ENCODE results near the gene CLPSL2.

The CLPSL2 gene

GRCh38 chr6:35808688-35809087, 32.3 kb downstream of the CLPSL2 start:
- H2AFZ ChIP-seq (ENCODE audit: low read depth): no peak overlapping the region
- no peak overlapping the region for H3K27ac ChIP-seq
- no peak overlapping the region for H3K4me3 ChIP-seq (IDR thresholded peaks at IDR 0.05; ENCODE audit: insufficient read depth, low read depth, low read length)
- no peaks in the 10 kb centered on the region for H3K79me2 ChIP-seq (ENCODE audit: insufficient read depth, low read depth)
- TF ChIP-seq CTCF (conservative IDR thresholded peaks at IDR 0.05; ENCODE audit: low read depth, low read length): no peak
- H3K36me3 ChIP-seq (ENCODE audit: insufficient read depth): no peaks in the 10 kb centered on the region
- H3K4me2 ChIP-seq: no peak overlapping the region
- H3K4me1 ChIP-seq (ENCODE audit: low read depth, poor library complexity, severe bottlenecking): no peaks in the 10 kb centered on the region
- no peaks in the 10 kb centered on the region for H4K20me1 ChIP-seq (ENCODE audit: insufficient read depth)
- no peaks in the 10 kb centered on the region for H3K27me3 ChIP-seq (ENCODE audit: insufficient read depth, low read depth)
- no peak overlapping the region for H3K9ac ChIP-seq

DNA sequence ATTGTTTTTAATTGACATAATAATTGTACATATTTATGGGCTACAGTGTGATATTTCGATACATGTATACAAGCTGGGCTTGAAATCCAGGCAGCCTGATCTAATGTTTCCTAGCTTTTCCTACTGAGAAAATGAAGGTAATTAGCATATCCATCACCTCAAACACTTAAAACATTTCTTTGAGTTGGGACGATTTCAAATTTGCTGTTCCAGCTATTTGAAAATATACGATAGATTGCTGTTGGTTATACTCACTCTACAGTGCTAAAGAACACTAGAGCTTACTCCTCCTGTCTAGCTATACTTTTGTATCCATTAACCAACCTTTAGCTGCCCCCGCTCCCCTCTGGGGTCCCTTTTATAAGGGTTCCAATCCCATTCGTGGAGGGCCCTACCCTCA, 33.4 kb downstream of the CLPSL2 start:
- Histone ChIP-seq H3K4me1 (ENCODE audit: low read depth, poor library complexity, severe bottlenecking) (no peaks in the 10 kb centered on the region), H3K79me2 (ENCODE audit: insufficient read depth, low read depth) (no peaks in the 10 kb centered on the region), H3K9ac (no peak overlapping the region), H3K27ac (no peak overlapping the region), H3K4me2 (no peak overlapping the region), H3K36me3 (ENCODE audit: insufficient read depth) (no peaks in the 10 kb centered on the region), H3K4me3 (IDR thresholded peaks at IDR 0.05; ENCODE audit: insufficient read depth, low read depth, low read length) (no peak overlapping the region), H2AFZ (ENCODE audit: low read depth) (no peak overlapping the region), H4K20me1 (ENCODE audit: insufficient read depth) (no peaks in the 10 kb centered on the region), H3K27me3 (ENCODE audit: insufficient read depth, low read depth) (no peaks in the 10 kb centered on the region)
- TF ChIP-seq CTCF (conservative IDR thresholded peaks at IDR 0.05; ENCODE audit: low read depth, low read length): no peak

- no peak for TF ChIP-seq CTCF (conservative IDR thresholded peaks at IDR 0.05; ENCODE audit: low read depth, low read length)
- Histone ChIP-seq H3K79me2 (ENCODE audit: insufficient read depth, low read depth) (no peaks in the 10 kb centered on the region), H3K4me2 (no peak overlapping the region), H3K9ac (no peak overlapping the region), H4K20me1 (ENCODE audit: insufficient read depth) (no peaks in the 10 kb centered on the region), H3K27ac (no peak overlapping the region), H3K4me3 (IDR thresholded peaks at IDR 0.05; ENCODE audit: insufficient read depth, low read depth, low read length) (no peak overlapping the region), H3K27me3 (ENCODE audit: insufficient read depth, low read depth) (no peaks in the 10 kb centered on the region), H3K36me3 (ENCODE audit: insufficient read depth) (no peaks in the 10 kb centered on the region), H2AFZ (ENCODE audit: low read depth) (no peak overlapping the region), H3K4me1 (ENCODE audit: low read depth, poor library complexity, severe bottlenecking) (no peaks in the 10 kb centered on the region)
Measured at GRCh38 chr6:35810971-35811698, 34.7 kb downstream of the CLPSL2 start.

DNA sequence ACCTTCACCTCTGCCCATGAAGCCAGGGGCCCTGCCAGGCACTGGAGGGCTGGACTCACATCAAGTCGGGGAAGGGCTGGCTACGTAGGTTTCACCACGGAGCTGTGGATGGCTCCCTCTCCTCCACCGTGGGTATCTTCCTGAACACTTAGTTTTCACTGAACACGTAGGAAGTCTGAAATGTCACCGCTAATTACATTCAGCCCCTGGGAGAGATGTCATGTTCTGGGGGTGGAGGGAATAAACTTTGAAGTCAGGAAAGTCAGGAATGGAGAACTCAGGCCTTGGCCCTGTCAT, 35.2 kb downstream of the CLPSL2 start:
- Histone ChIP-seq H3K9ac (no peak overlapping the region), H3K27ac (no peak overlapping the region), H3K36me3 (ENCODE audit: insufficient read depth) (no peaks in the 10 kb centered on the region), H3K79me2 (ENCODE audit: insufficient read depth, low read depth) (no peaks in the 10 kb centered on the region), H2AFZ (ENCODE audit: low read depth) (no peak overlapping the region), H3K4me1 (ENCODE audit: low read depth, poor library complexity, severe bottlenecking) (no peaks in the 10 kb centered on the region), H4K20me1 (ENCODE audit: insufficient read depth) (no peaks in the 10 kb centered on the region), H3K27me3 (ENCODE audit: insufficient read depth, low read depth) (no peaks in the 10 kb centered on the region), H3K4me3 (IDR thresholded peaks at IDR 0.05; ENCODE audit: insufficient read depth, low read depth, low read length) (no peak overlapping the region), H3K4me2 (no peak overlapping the region)
- no peak for TF ChIP-seq CTCF (conservative IDR thresholded peaks at IDR 0.05; ENCODE audit: low read depth, low read length)
